IMR-90 (cell line): ENCODE measurements around the gene S100B. TPM values are rescaled to one million over a fixed set of nuclear protein-coding genes. Genes with fewer than 3 reads are reported as not detected.

Source experiments
- ATAC-seq: fragments of 200-7000 bp; cut with Tn5 transposase; 2 replicates; pipeline ENCODE4 v1.9.1; 2020; ENCODE audit warnings: low read depth, mild to moderate bottlenecking, moderate library complexity
- BruUV-seq: library from RNA; stranded (reverse); fragments of 400-500 nt; replicated peaks from 2 replicates; lab custom pipeline; 2021; lab: Mats Ljungman, UMichigan
- CTCF ChIA-PET: fragments of 300-600 bp; formaldehyde crosslinking; extraction: SDS; loops from one replicate; lab custom pipeline; 2021; ENCODE audit warnings: antibody characterized with exemption; lab: Yijun Ruan, JAX
- POLR2A ChIA-PET: fragments of 300-600 bp; sonication (Branson Sonifier 250); formaldehyde crosslinking; loops from one replicate; lab custom pipeline; 2022; ENCODE audit warnings: antibody characterized with exemption; ENCODE audit not compliant: unreplicated experiment; lab: Charles Lee
- DNase-seq: peaks from one replicate; pipeline ENCODE4 v3.0.0; 2013
- H2AFZ ChIP-seq: replicated peaks from 2 replicates; pipeline ENCODE3; 2013; ENCODE audit warnings: low read length, mild to moderate bottlenecking; ENCODE audit not compliant: poor library complexity
- H2AK5ac ChIP-seq: 2 replicates; pipeline ENCODE4 v1.6.1; 2013; ENCODE audit warnings: low read depth, low read length, inconsistent platforms
- H2AK9ac ChIP-seq: replicated peaks from 2 replicates; pipeline ENCODE3; 2013; ENCODE audit warnings: mild to moderate bottlenecking, low read depth, low read length, moderate library complexity; ENCODE audit not compliant: poor library complexity
- H2BK120ac ChIP-seq: 2 replicates; pipeline ENCODE4 v1.6.1; 2013; ENCODE audit warnings: low read depth, low read length, inconsistent platforms
- H2BK15ac ChIP-seq: 3 replicates; pipeline ENCODE4 v1.6.1; 2013; ENCODE audit warnings: low read depth, low read length, inconsistent platforms
- H2BK20ac ChIP-seq: 2 replicates; pipeline ENCODE4 v1.6.1; 2013; ENCODE audit warnings: low read depth, mild to moderate bottlenecking, inconsistent platforms, low read length, moderate library complexity
- H2BK5ac ChIP-seq: 2 replicates; pipeline ENCODE4 v1.6.1; 2013; ENCODE audit warnings: mild to moderate bottlenecking, low read depth, low read length, inconsistent platforms; ENCODE audit not compliant: poor library complexity, severe bottlenecking
- H3K14ac ChIP-seq: replicated peaks from 2 replicates; pipeline ENCODE4 v1.6.1; 2013; ENCODE audit warnings: low read depth, low read length, inconsistent platforms
- H3K18ac ChIP-seq: 2 replicates; pipeline ENCODE4 v1.6.1; 2013; ENCODE audit warnings: low read depth, low read length, control low read depth
- H3K23ac ChIP-seq: 2 replicates; pipeline ENCODE4 v1.6.1; 2013; ENCODE audit warnings: low read depth, low read length, inconsistent platforms
- H3K27ac ChIP-seq: 2 replicates; pipeline ENCODE4 v1.5.1; 2013; ENCODE audit warnings: mild to moderate bottlenecking, control low read depth, low read length; ENCODE audit not compliant: insufficient read depth
- H3K27me3 ChIP-seq: 2 replicates; pipeline ENCODE4 v1.6.1; 2013; ENCODE audit warnings: low read length; ENCODE audit not compliant: control insufficient read depth, insufficient read depth
- H3K36me3 ChIP-seq: 2 replicates; pipeline ENCODE4 v1.6.1; 2013; ENCODE audit warnings: low read length, mixed read lengths; ENCODE audit not compliant: control insufficient read depth, insufficient read depth
- H3K4ac ChIP-seq: 2 replicates; pipeline ENCODE4 v1.6.1; 2013; ENCODE audit warnings: low read depth, low read length, inconsistent platforms
- H3K4me1 ChIP-seq: 2 replicates; pipeline ENCODE4 v1.6.1; 2013; ENCODE audit warnings: low read length, mixed read lengths; ENCODE audit not compliant: control insufficient read depth, insufficient read depth
- H3K4me2 ChIP-seq: 2 replicates; pipeline ENCODE4 v1.6.1; 2013; ENCODE audit warnings: low read depth, mild to moderate bottlenecking, control low read depth, low read length, moderate library complexity
- H3K4me3 ChIP-seq: 2 replicates; pipeline ENCODE4 v1.5.1; 2013; ENCODE audit warnings: low read depth, mild to moderate bottlenecking, control low read depth, low read length, moderate library complexity; ENCODE audit not compliant: insufficient read depth
- H3K56ac ChIP-seq: 2 replicates; pipeline ENCODE4 v1.6.1; 2013; ENCODE audit warnings: low read length, inconsistent platforms; ENCODE audit not compliant: insufficient read depth; ENCODE audit errors: extremely low read depth
- H3K79me1 ChIP-seq, 2 experiments: 2 replicates each; pipeline ENCODE4 v1.6.1; 2013; ENCODE audit warnings: low read length in 2 of 2, inconsistent platforms in 1 of 2, low read depth in 1 of 2
- H3K9ac ChIP-seq: 2 replicates; pipeline ENCODE4 v1.6.1; 2013; ENCODE audit warnings: low read depth, low read length, control low read depth
- H3K9me1 ChIP-seq: 2 replicates; pipeline ENCODE4 v1.6.1; 2013; ENCODE audit warnings: low read length, inconsistent platforms; ENCODE audit not compliant: insufficient read depth
- H3K9me3 ChIP-seq: 2 replicates; pipeline ENCODE4 v1.6.1; 2013; ENCODE audit warnings: low read length; ENCODE audit not compliant: control insufficient read depth, insufficient read depth
- H4K20me1 ChIP-seq: 2 replicates; pipeline ENCODE4 v1.6.1; 2013; ENCODE audit warnings: low read length, inconsistent platforms; ENCODE audit not compliant: insufficient read depth
- H4K5ac ChIP-seq: 2 replicates; pipeline ENCODE4 v1.6.1; 2013; ENCODE audit warnings: mild to moderate bottlenecking, low read depth, low read length, control low read depth
- H4K8ac ChIP-seq, 2 experiments: 2 replicates each; pipeline ENCODE4 v1.6.1; 2013; ENCODE audit warnings: low read depth in 2 of 2, low read length in 2 of 2, control low read depth in 1 of 2, inconsistent platforms in 1 of 2
- H4K91ac ChIP-seq: 2 replicates; pipeline ENCODE4 v1.6.1; 2013; ENCODE audit warnings: low read depth, low read length, inconsistent platforms; ENCODE audit not compliant: insufficient read depth
- BHLHE40 ChIP-seq: fragments of 150-350 bp; IDR thresholded peaks from 2 replicates; pipeline ENCODE4 v1.6.1; 2016; ENCODE audit warnings: mild to moderate bottlenecking, low read depth, low read length
- RCOR1 ChIP-seq: IDR thresholded peaks from 2 replicates; pipeline ENCODE4 v1.6.1; 2012; ENCODE audit warnings: mild to moderate bottlenecking, low read length, improper control_type of control experiment; ENCODE audit not compliant: insufficient replicate concordance
- WGBS, 2 experiments: methylation state at CpG; one replicate each; pipeline versions ENCODE4 v1.1.5 to v1.1.7; 2013; ENCODE audit warnings: missing lambda C conversion rate in 2 of 2; ENCODE audit not compliant: insufficient read length in 1 of 2; ENCODE audit errors: extremely low coverage in 2 of 2; 5-methylcytosine and 5-hydroxymethylcytosine counted together
- dilution Hi-C: fragments of 300-500 bp; cut with HindIII; formaldehyde crosslinking; loops from one replicate; pipeline ENCODE4 v1.14.3; 2018; ENCODE audit warnings: low sequenced_read_pairs; ENCODE audit not compliant: unreplicated experiment
- in situ Hi-C: fragments of 300-500 bp; cut with MboI; formaldehyde crosslinking; loops from 3 replicates; pipeline ENCODE4 v1.14.3; 2019; ENCODE audit warnings: low sequenced_read_pairs, inconsistent platforms, mixed read lengths
- intact Hi-C: fragments of 100-400 bp; cut with micrococcal nuclease; formaldehyde crosslinking; loops from 2 replicates; pipeline ENCODE4 v1.10.0; 2022
- polyA plus RNA-seq, 3 experiments: library from polyadenylated mRNA; depleted of rRNA; stranded (reverse); fragments of >200 nt; gene quantifications; 2 replicates each; pipeline ENCODE4 v1.2.3, GENCODE V29; 2012; ENCODE audit warnings: low replicate concordance in 1 of 3
- total RNA-seq: library from RNA; depleted of rRNA; stranded (reverse); fragments of >200 nt; gene quantifications from 2 replicates; pipeline ENCODE4 v1.2.3, GENCODE V29; 2012

Gene S100B
- total and polyA plus RNA-seq, 2 of the 4 experiments (the other 2 are of a cell fraction), result 0.18 to 0.26 TPM

DNA sequence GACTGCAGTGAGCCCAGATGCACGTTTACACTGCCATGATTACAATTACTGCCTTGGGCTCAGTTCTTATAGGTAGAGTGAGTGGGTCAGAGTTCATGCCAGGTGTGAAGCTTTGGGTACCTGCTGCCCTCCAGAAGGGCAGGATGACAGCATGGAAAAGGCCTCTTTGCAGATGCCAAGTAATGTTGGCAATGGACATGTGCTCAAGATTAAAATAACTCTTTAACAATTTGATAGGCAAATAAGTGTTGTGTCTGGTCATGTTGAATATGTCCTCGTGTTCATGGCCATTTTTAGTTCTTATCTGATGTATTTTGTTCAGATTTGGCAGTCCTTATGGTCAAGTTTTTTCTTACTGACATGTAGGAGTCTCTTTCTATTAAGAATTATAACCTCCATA is 34.8 kb downstream of the S100B start:
- Histone ChIP-seq H4K8ac (no peak overlapping the region), H2AFZ (no peak overlapping the region), H3K23ac (no peak overlapping the region), H3K9me3 (peaks cover 10% of the 10 kb centered on the region), H3K18ac (no peak overlapping the region), H3K4me1 (no peaks in the 10 kb centered on the region), H3K56ac (no peak overlapping the region), H3K27me3 (no peaks in the 10 kb centered on the region), H3K79me1 (no peaks in the 10 kb centered on the region), H3K4me3 (no peak overlapping the region), H4K5ac (no peak overlapping the region), H4K91ac (no peak overlapping the region), H2BK5ac (no peak overlapping the region), H3K4me2 (no peak overlapping the region), H3K14ac (no peak overlapping the region), H2BK120ac (no peak overlapping the region), H3K27ac (no peak overlapping the region), H3K9me1 (no peaks in the 10 kb centered on the region; the same call in 1 of the 2 replicates), H2BK20ac (no peak overlapping the region), H2AK5ac (no peak overlapping the region), H3K36me3 (peaks cover 38% of the 10 kb centered on the region), H3K4ac (no peak overlapping the region), H2AK9ac (no peak overlapping the region), H2BK15ac (no peak overlapping the region), H4K20me1 (no peaks in the 10 kb centered on the region), H3K9ac (no peak overlapping the region)
- intact Hi-C loops, result no loop called here
- BruUV-seq, result no TSS peak
- TF ChIP-seq BHLHE40 (no peak), RCOR1 (no peak)
- in situ Hi-C loops, result no loop called here
- DNase-seq (no peak), ATAC-seq (no peak)
- dilution Hi-C loops, result no loop called here
- ChIA-PET CTCF (no interaction called here), POLR2A (no interaction called here)
- no CpG with 5 or more reads among the region's 2 CpGs for WGBS, 2 experiments
